ENCODE measurements around the gene BRWD1. TPM values are rescaled to one million over a fixed set of nuclear protein-coding genes. Genes with fewer than 3 reads are reported as not detected.

Gene BRWD1
- total RNA-seq, 2 experiments from 2014 or later: 19.1 to 24.5 TPM

- intact Hi-C loops (cut with DNase I, micrococcal nuclease): no loop called here
- no peak overlapping the region for H3K27ac Mint-ChIP-seq
- H3K9me3 Mint-ChIP-seq (ENCODE audit: low read depth): no peaks in the 10 kb centered on the region
- H3K36me3 Mint-ChIP-seq (ENCODE audit: low read depth): peaks cover 16% of the 10 kb centered on the region
- ATAC-seq (no peak), DNase-seq (no peak)
- ChIA-PET CTCF (interaction anchor here (1.3 to 1.6 kb wide), 2 partner anchors 16 to 31 kb away, joined by 3 to 4 read pairs; no protein-coding TSS in a partner anchor), POLR2A (no interaction called here)
- no peaks in the 10 kb centered on the region for H3K4me1 Mint-ChIP-seq
- no peak overlapping the region for H3K4me3 Mint-ChIP-seq
- no peaks in the 10 kb centered on the region for H3K27me3 Mint-ChIP-seq
Measured at GRCh38 chr21:39281207-39281606, 32.2 kb downstream of the BRWD1 start.

- Mint-ChIP-seq H3K9me3 (ENCODE audit: low read depth) (no peaks in the 10 kb centered on the region), H3K4me3 (no peak overlapping the region), H3K27ac (no peak overlapping the region), H3K27me3 (no peaks in the 10 kb centered on the region), H3K4me1 (no peaks in the 10 kb centered on the region), H3K36me3 (ENCODE audit: low read depth) (peaks cover 50% of the 10 kb centered on the region)
- ChIA-PET POLR2A (no interaction called here), CTCF (interaction anchor here (1.5 kb wide), 1 partner anchor 172 kb away, joined by 5 read pairs; no protein-coding TSS in a partner anchor)
- intact Hi-C loops (cut with DNase I, micrococcal nuclease): loop anchor here in 1 of 2 experiments (2.0 kb wide), 1 partner anchor 19 kb away; no protein-coding TSS in a partner anchor
- DNase-seq (no peak), ATAC-seq (no peak)
Measured at GRCh38 chr21:39269620-39270019, 43.8 kb downstream of the BRWD1 start.

GRCh38 chr21:39265603-39266002, 47.8 kb downstream of the BRWD1 start:
- ATAC-seq (no peak), DNase-seq (no peak)
- Mint-ChIP-seq H3K9me3 (ENCODE audit: low read depth) (no peaks in the 10 kb centered on the region), H3K27ac (no peak overlapping the region), H3K36me3 (ENCODE audit: low read depth) (peaks cover 49% of the 10 kb centered on the region), H3K4me3 (no peak overlapping the region), H3K27me3 (no peaks in the 10 kb centered on the region), H3K4me1 (peaks cover 6% of the 10 kb centered on the region)
- intact Hi-C loops (cut with DNase I, micrococcal nuclease): no loop called here
- POLR2A ChIA-PET: no interaction called here
- CTCF ChIA-PET: interaction anchor here (0.5 to 1.3 kb wide), 2 partner anchors 9 to 52 kb away, joined by 3 to 4 read pairs; no protein-coding TSS in a partner anchor

- no peak overlapping the region for H3K27ac Mint-ChIP-seq
- no peak for ATAC-seq
Measured at GRCh38 chr21:39263372-39263771, 50.1 kb downstream of the BRWD1 start.

GRCh38 chr21:39258207-39258606, 55.2 kb downstream of the BRWD1 start:
- no peak overlapping the region for H3K27ac Mint-ChIP-seq
- H3K4me1 Mint-ChIP-seq: peaks cover under 1% of the 10 kb centered on the region
- ChIA-PET CTCF (interaction anchor here (1.1 to 1.9 kb wide), 2 partner anchors 16 to 61 kb away, joined by 3 to 5 read pairs; no protein-coding TSS in a partner anchor), POLR2A (interaction anchor here (0.5 kb wide), 1 partner anchor 57 kb away, joined by 3 read pairs; no protein-coding TSS in a partner anchor)
- intact Hi-C loops (cut with DNase I, micrococcal nuclease): no loop called here
- ATAC-seq (no peak), DNase-seq (no peak)
- H3K27me3 Mint-ChIP-seq: no peaks in the 10 kb centered on the region
- H3K4me3 Mint-ChIP-seq: no peak overlapping the region
- H3K36me3 Mint-ChIP-seq (ENCODE audit: low read depth): peaks cover 18% of the 10 kb centered on the region
- no peaks in the 10 kb centered on the region for H3K9me3 Mint-ChIP-seq (ENCODE audit: low read depth)

More at GRCh38 chr21:39263372-39263771, 50.1 kb downstream of the BRWD1 start:
- intact Hi-C loops (cut with DNase I, micrococcal nuclease): no loop called here
- no peaks in the 10 kb centered on the region for H3K9me3 Mint-ChIP-seq (ENCODE audit: low read depth)
- peaks cover 6% of the 10 kb centered on the region for H3K4me1 Mint-ChIP-seq
- H3K36me3 Mint-ChIP-seq (ENCODE audit: low read depth): peaks cover 35% of the 10 kb centered on the region
- ChIA-PET CTCF (no interaction called here), POLR2A (no interaction called here)
- no peak for DNase-seq
- H3K27me3 Mint-ChIP-seq: no peaks in the 10 kb centered on the region
- H3K4me3 Mint-ChIP-seq: no peak overlapping the region

- Mint-ChIP-seq H3K4me3 (no peak overlapping the region), H3K36me3 (ENCODE audit: low read depth) (peaks cover 18% of the 10 kb centered on the region), H3K9me3 (ENCODE audit: low read depth) (no peaks in the 10 kb centered on the region), H3K27me3 (no peaks in the 10 kb centered on the region), H3K4me1 (peaks cover 3% of the 10 kb centered on the region), H3K27ac (no peak overlapping the region)
- ATAC-seq (no peak), DNase-seq (no peak)
- intact Hi-C loops (cut with DNase I, micrococcal nuclease): no loop called here
- POLR2A ChIA-PET: no interaction called here
- CTCF ChIA-PET: interaction anchor here (0.6 to 1.1 kb wide), 4 partner anchors 13 to 125 kb away, joined by 3 read pairs; no protein-coding TSS in a partner anchor
Measured at GRCh38 chr21:39251326-39251725, 62.1 kb downstream of the BRWD1 start.

GRCh38 chr21:39238275-39238674, 75.2 kb downstream of the BRWD1 start:
- intact Hi-C loops (cut with DNase I, micrococcal nuclease): loop anchor here (2.0 to 5.0 kb wide), 2 partner anchors 46 to 47 kb away; no protein-coding TSS in a partner anchor
- Mint-ChIP-seq H3K9me3 (ENCODE audit: low read depth) (no peaks in the 10 kb centered on the region), H3K27ac (peak overlapping the region; percentile 45), H3K27me3 (no peaks in the 10 kb centered on the region), H3K4me1 (peaks cover 24% of the 10 kb centered on the region), H3K4me3 (no peak overlapping the region), H3K36me3 (ENCODE audit: low read depth) (peaks cover 46% of the 10 kb centered on the region)
- POLR2A ChIA-PET: no interaction called here
- CTCF ChIA-PET: interaction anchor here (0.6 to 1.4 kb wide), 2 partner anchors 19 to 204 kb away, joined by 3 to 5 read pairs; no protein-coding TSS in a partner anchor
- no peak for DNase-seq
- peak; percentile 71 for ATAC-seq

- intact Hi-C loops (cut with DNase I, micrococcal nuclease): no loop called here
- CTCF ChIA-PET: interaction anchor here (0.6 kb wide), 1 partner anchor 149 kb away, joined by 3 read pairs; no protein-coding TSS in a partner anchor
- DNase-seq (no peak), ATAC-seq (no peak)
- H3K4me1 Mint-ChIP-seq: peaks cover 2% of the 10 kb centered on the region
- H3K27ac Mint-ChIP-seq: peak overlapping the region; percentile 15
- POLR2A ChIA-PET: no interaction called here
- H3K27me3 Mint-ChIP-seq: no peaks in the 10 kb centered on the region
- peaks cover 37% of the 10 kb centered on the region for H3K36me3 Mint-ChIP-seq (ENCODE audit: low read depth)
- no peaks in the 10 kb centered on the region for H3K9me3 Mint-ChIP-seq (ENCODE audit: low read depth)
- no peak overlapping the region for H3K4me3 Mint-ChIP-seq
Measured at GRCh38 chr21:39232861-39233291, 80.6 kb downstream of the BRWD1 start.

- ChIA-PET CTCF (interaction anchor here (1.1 kb wide), 1 partner anchor 27 kb away, joined by 3 read pairs; no protein-coding TSS in a partner anchor), POLR2A (no interaction called here)
- DNase-seq: no peak
- intact Hi-C loops (cut with DNase I, micrococcal nuclease): no loop called here
- ATAC-seq: peak; percentile 44
- Mint-ChIP-seq H3K9me3 (ENCODE audit: low read depth) (no peaks in the 10 kb centered on the region), H3K27ac (no peak overlapping the region), H3K4me1 (peaks cover 12% of the 10 kb centered on the region), H3K27me3 (no peaks in the 10 kb centered on the region), H3K4me3 (no peak overlapping the region), H3K36me3 (ENCODE audit: low read depth) (peaks cover 31% of the 10 kb centered on the region)
Measured at GRCh38 chr21:39224930-39225329, 88.5 kb downstream of the BRWD1 start.

- H3K9me3 Mint-ChIP-seq (ENCODE audit: low read depth): no peaks in the 10 kb centered on the region
- ChIA-PET POLR2A (no interaction called here), CTCF (interaction anchor here (0.8 kb wide), 1 partner anchor 76 kb away, joined by 3 read pairs; no protein-coding TSS in a partner anchor)
- no peaks in the 10 kb centered on the region for H3K27me3 Mint-ChIP-seq
- H3K4me3 Mint-ChIP-seq: no peak overlapping the region
- no peak for DNase-seq
- intact Hi-C loops (cut with DNase I, micrococcal nuclease): no loop called here
- H3K27ac Mint-ChIP-seq: no peak overlapping the region
- peaks cover 38% of the 10 kb centered on the region for H3K36me3 Mint-ChIP-seq (ENCODE audit: low read depth)
- H3K4me1 Mint-ChIP-seq: peaks cover 16% of the 10 kb centered on the region
- ATAC-seq: no peak
Measured at GRCh38 chr21:39221997-39222486, 91.4 kb downstream of the BRWD1 start.

- Mint-ChIP-seq H3K27me3 (no peaks in the 10 kb centered on the region), H3K36me3 (ENCODE audit: low read depth) (peaks cover 36% of the 10 kb centered on the region), H3K9me3 (ENCODE audit: low read depth) (no peaks in the 10 kb centered on the region), H3K27ac (no peak overlapping the region), H3K4me3 (no peak overlapping the region), H3K4me1 (peaks cover 16% of the 10 kb centered on the region)
- ATAC-seq (no peak), DNase-seq (no peak)
- CTCF ChIA-PET: interaction anchor here (0.8 kb wide), 1 partner anchor 77 kb away, joined by 3 read pairs; no protein-coding TSS in a partner anchor
- intact Hi-C loops (cut with DNase I, micrococcal nuclease): no loop called here
- POLR2A ChIA-PET: no interaction called here
Measured at GRCh38 chr21:39221282-39221996, 92.0 kb downstream of the BRWD1 start.

All from activated CD4-positive, alpha-beta T cell treated with anti-CD3 and anti-CD28 coated beads for 36 hours (primary cell).